WI38 (cell line): Measurements from ENCODE around the gene EPG5.
"Not testable (repeated sequence)": the region's sequence is repeated elsewhere in the genome, so short reads cannot be mapped to it uniquely, and the experiment has no call there.

Source experiments
- H3K4me3 ChIP-seq: 2 replicates; pipeline ENCODE4 v1.5.1; 2011; ENCODE audit warnings: low read depth, mild to moderate bottlenecking, control low read depth, low read length
- TF ChIP-seq, protein P1 (sequence below): IDR thresholded peaks from 2 replicates; pipeline ENCODE4 v1.5.1; 2012; ENCODE audit warnings: low read depth, mild to moderate bottlenecking, control low read depth, low read length

The EPG5 gene

DNA sequence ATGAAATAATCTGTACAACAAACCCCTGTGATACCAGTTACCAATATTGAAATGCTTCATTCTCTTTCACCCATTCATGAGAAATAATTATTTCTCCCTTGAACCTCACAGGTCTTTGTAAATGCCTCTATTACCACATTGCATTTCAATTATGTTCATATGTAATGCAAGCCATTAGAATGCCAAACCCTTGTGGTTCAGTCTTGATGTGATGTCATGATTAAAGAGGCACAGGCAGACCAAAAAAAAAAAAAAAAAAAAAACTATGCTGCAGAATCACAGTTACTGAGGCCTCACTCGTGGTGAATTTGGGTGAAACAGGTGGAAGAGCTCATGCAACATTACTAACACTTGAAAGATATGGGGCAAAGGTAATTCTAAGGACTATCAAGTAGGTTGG is 9.4 kb upstream of the EPG5 start:
- no peak overlapping the region for H3K4me3 ChIP-seq
- TF ChIP-seq, protein P1, sequence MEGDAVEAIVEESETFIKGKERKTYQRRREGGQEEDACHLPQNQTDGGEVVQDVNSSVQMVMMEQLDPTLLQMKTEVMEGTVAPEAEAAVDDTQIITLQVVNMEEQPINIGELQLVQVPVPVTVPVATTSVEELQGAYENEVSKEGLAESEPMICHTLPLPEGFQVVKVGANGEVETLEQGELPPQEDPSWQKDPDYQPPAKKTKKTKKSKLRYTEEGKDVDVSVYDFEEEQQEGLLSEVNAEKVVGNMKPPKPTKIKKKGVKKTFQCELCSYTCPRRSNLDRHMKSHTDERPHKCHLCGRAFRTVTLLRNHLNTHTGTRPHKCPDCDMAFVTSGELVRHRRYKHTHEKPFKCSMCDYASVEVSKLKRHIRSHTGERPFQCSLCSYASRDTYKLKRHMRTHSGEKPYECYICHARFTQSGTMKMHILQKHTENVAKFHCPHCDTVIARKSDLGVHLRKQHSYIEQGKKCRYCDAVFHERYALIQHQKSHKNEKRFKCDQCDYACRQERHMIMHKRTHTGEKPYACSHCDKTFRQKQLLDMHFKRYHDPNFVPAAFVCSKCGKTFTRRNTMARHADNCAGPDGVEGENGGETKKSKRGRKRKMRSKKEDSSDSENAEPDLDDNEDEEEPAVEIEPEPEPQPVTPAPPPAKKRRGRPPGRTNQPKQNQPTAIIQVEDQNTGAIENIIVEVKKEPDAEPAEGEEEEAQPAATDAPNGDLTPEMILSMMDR = no peak

DNA sequence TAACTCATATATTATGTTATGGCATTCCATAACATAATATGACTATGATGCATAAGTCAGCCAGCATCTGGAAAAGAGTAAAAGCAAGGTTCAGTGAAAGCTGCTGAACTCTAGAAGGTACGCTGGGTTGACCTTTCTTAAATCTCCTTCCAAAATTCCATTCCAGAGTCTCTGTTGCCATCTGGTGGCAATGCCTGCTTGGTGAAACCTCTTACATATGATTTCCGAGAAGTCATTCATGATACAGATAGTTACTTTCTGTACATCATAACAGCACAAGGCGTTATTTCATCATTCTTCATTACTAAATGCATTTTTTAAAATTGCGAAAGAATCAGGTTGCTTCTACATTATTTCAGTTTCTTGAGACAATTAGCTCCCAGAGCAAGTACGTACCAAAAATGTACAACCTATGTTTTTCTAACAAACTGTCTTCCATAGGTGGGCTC is 7.0 kb upstream of the EPG5 start:
- TF ChIP-seq, protein P1 = peak; percentile 66

DNA sequence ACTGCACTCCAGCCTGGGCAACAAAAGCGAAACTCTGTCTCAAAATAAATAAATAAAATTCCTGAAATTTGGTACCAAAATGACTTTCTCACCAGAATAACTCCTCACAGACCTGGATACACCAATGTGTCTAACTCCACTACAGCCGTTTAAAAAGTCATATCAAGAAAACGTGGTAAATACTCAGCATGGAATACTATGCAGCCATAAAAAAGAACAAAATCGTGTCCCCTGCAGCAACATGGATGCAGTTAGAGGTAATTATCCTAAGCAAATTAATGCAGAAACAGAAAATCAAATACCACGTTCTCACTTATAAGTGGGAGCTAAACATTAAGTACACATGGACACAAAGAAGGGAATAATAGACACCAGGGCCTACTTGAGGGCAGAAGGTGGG is 2.2 kb downstream of the EPG5 start:
- H3K4me3 ChIP-seq = not testable (repeated sequence)

More for the DNA sequence above, 7.0 kb upstream of the EPG5 start:
- H3K4me3 ChIP-seq = no peak overlapping the region

DNA sequence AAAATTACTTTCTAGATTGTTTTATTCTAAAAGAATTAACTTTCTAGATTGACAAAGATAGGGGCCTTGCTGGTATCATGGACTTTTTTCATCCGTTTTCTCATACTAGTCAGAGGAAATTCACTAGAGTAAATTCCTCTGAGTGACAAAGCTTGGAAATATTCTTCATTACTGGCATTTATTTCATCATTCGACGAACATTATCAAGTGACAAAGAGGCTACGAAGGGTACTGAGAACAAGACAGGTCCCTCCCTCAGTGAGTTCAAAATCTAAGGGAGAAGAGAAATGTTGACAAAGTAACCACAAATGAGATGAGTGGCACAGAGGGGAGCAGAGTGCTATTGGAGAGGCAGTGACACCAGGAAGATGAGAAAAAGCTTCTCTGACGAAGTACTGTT is 4.3 kb downstream of the EPG5 start:
- no peak overlapping the region for H3K4me3 ChIP-seq
- TF ChIP-seq, protein P1 = no peak

DNA sequence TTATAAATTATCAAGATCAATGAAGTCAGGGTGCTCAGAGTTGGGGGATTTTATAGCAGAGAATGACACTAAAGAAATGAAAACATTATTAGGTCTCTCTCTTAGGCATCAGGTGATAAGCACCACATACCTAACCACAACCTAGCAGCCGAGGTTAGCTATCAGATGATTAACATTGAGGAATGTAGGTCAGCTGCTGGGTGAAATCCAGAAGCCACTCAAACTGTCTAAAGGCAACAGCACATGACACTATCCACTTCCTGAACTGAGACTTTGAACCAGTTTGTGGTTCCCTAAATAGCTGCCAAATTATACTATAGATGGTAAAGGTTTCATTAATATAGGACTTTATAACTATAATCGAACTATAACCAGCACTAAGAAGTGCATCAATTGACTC is 4.7 kb downstream of the EPG5 start:
- H3K4me3 ChIP-seq = no peak overlapping the region
- TF ChIP-seq, protein P1 = no peak

DNA sequence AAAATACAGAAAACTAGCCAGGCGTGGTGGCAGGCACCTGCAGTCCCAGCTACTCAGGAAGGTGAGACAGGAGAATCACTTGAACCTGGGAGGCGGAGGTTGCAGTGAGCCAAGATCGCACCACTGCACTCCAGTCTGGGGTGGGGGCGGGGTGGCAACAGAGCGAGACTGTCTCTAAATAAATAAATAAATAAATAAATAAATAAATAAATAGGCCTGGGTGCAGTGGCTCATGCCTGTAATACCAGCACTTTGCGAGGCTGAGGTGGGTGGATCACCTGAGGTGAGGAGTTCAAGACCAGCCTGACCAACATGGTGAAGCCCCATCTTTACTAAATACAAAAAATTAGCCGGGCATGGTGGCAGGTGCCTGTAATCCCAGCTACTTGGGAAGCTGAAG is 7.6 kb downstream of the EPG5 start:
- not testable (repeated sequence) for H3K4me3 ChIP-seq

DNA sequence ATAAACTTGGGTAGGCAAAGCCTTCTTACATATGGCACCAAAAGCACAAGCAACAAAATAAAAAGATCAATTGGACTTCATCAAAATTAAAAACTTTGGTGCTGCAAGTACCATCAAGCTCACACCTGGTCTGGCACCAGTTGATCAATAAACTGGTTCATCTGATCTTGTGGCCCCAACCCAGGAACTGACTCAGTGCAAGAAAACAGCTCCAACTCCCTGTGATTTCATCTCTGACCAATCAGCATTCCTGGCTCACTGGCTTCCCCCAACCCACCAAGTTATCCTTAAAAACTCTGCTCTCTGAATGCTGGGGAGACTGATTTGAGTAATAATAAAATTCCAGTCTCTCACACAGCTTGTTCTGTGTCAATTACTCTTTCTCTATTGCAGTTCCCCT is 8.4 kb downstream of the EPG5 start:
- TF ChIP-seq, protein P1 = no peak
- H3K4me3 ChIP-seq = no peak overlapping the region

DNA sequence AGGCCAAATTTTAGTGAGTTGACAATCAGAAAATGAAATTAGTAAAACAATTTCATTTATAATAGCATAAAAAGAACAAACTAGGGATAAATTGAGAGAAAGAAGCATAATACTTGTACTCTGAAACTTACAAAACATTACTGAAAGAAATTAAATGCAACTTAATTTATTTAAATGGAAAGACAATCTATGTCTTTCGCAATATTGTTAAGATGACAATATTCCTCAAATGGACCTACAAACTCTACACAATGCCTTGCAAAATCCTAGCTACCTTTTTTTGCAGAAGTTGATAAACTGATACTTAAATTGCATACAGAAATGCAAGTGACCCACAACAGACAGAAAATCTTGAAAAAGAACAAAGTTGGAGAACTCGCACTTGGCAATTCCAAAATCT is 9.1 kb downstream of the EPG5 start:
- TF ChIP-seq, protein P1 = no peak
- no peak overlapping the region for H3K4me3 ChIP-seq
